Measurements from ENCODE around the gene NOL7. TPM values are rescaled to one million over a fixed set of nuclear protein-coding genes. Genes with fewer than 3 reads are reported as not detected.

NOL7 gene
- total and polyA plus RNA-seq, 2 of the 13 experiments (the other 11 are each of a cell fraction or from before 2014, with no cell fraction given) = 37.8 to 186 TPM

DNA sequence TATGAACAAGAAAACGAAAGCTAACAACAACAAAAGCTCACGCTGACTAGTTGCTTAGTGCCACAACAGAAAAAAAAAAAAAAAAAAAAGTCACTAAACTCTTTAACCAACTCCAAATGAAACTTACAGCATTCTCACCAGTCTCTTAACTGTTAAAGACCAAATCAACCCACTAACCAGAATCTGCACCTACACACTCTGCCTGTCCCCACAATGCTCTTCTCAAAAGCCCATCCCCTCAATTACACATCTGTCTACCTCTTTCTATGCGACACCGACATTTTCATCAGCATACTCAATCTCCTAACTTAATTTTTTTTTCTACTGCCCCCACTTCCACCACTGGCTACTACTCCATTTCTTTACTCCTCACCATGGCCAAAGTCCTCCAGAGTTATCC, 34.3 kb downstream of the NOL7 start:
- intact Hi-C loops (cut with micrococcal nuclease; ENCODE audit: unreplicated experiment) = no loop called here
- no peaks in the 10 kb centered on the region for H3K9me3 ChIP-seq (ENCODE audit: low read length)
- in situ Hi-C loops (cut with HindIII; ENCODE audit: extremely low pct_ligation_motif_present, low pct_unique_long_range_greater_than_20kb) = no loop called here
- H3K4me3 ChIP-seq (replicated peaks in 1 of 3; ENCODE audit: insufficient read depth in 1 of 3, low read depth in 2 of 3, low read length in 3 of 3) = no peak overlapping the region
- FAIRE-seq (no peak), DNase-seq (ENCODE audit: low spot score) (no peak), ATAC-seq (no peak)
- CTCF ChIA-PET (ENCODE audit: low intra/inter-chr PET ratio, low total read pairs) = no interaction called here
- TF ChIP-seq CREB1 (IDR thresholded peaks at IDR 0.05) = no peak
- TF ChIP-seq CREB1 (CRISPR knock-in tag; IDR thresholded peaks at IDR 0.05) = no peak
- TF ChIP-seq ZNF337 (CRISPR knock-in tag; IDR thresholded peaks at IDR 0.05; ENCODE audit: borderline replicate concordance, low read depth) = no peak
- TF ChIP-seq, protein P1, sequence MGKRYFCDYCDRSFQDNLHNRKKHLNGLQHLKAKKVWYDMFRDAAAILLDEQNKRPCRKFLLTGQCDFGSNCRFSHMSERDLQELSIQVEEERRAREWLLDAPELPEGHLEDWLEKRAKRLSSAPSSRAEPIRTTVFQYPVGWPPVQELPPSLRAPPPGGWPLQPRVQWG (CRISPR knock-in tag; IDR thresholded peaks at IDR 0.05; ENCODE audit: borderline replicate concordance, low read depth) = no peak
- H3K36me3 ChIP-seq (replicated peaks in 1 of 2; ENCODE audit: control insufficient read depth in 1 of 2, insufficient read depth in 2 of 2, low read length in 2 of 2) = peaks cover 0 to 30% of the 10 kb centered on the region in 2 experiments; a peak in 3 of 5 replicates
- H3K27ac ChIP-seq (ENCODE audit: extremely low read length, insufficient read depth, low read length) = no peak overlapping the region
- no peaks in the 10 kb centered on the region for H3K79me2 ChIP-seq (ENCODE audit: insufficient read depth, low read length)
- no peak overlapping the region for H2AFZ ChIP-seq (ENCODE audit: low read length)
- BruUV-seq (replicated peaks) = no TSS peak
- H3K4me1 ChIP-seq (ENCODE audit: insufficient read depth, low read length) = no peaks in the 10 kb centered on the region
- H4K20me1 ChIP-seq (ENCODE audit: insufficient read depth, low read length) = no peaks in the 10 kb centered on the region
- WGBS (ENCODE audit: low lambda C conversion rate) = 98% methylated on average over 4 of the region's 4 CpGs
- no peak overlapping the region for H3K9ac ChIP-seq (ENCODE audit: insufficient read depth, low read depth, low read length)
- no peak overlapping the region for H3K4me2 ChIP-seq (ENCODE audit: low read depth, low read length)
- no peaks in the 10 kb centered on the region for H3K27me3 ChIP-seq (ENCODE audit: control insufficient read depth in 1 of 2, insufficient read depth in 2 of 2, low read length in 2 of 2)
- POLR2A ChIA-PET = interaction anchor here (1.0 kb wide), 2 partner anchors 60 to 75 kb away, joined by 3 read pairs; partner anchors contain the start of gene SIRT5

DNA sequence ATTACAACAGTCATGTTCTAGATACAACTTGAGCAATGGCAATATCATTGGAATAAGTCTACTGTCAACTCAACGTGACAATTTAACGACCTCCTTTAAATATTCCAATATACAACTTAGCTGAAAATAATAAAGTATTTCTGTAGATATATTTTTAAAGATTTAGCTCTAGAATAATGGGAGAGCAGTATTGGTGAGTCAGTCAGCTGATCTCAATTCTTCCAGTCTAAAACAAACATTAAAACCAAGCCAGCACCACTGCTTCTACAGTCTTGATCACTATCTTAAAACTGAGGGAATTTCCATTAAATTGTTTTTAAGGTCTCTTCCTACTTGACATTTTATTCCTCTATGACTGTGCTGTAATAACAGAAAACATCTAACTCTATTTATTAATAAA, 38.2 kb downstream of the NOL7 start:
- CTCF ChIA-PET (ENCODE audit: low intra/inter-chr PET ratio, low total read pairs) = no interaction called here
- Histone ChIP-seq H4K20me1 (ENCODE audit: insufficient read depth, low read length) (no peaks in the 10 kb centered on the region), H3K36me3 (replicated peaks in 1 of 2; ENCODE audit: control insufficient read depth in 1 of 2, insufficient read depth in 2 of 2, low read length in 2 of 2) (peaks cover 2 to 24% of the 10 kb centered on the region in 2 experiments), H3K4me3 (replicated peaks in 1 of 3; ENCODE audit: insufficient read depth in 1 of 3, low read depth in 2 of 3, low read length in 3 of 3) (no peak overlapping the region), H3K9ac (ENCODE audit: insufficient read depth, low read depth, low read length) (no peak overlapping the region), H3K79me2 (ENCODE audit: insufficient read depth, low read length) (peaks cover 16% of the 10 kb centered on the region), H3K4me2 (ENCODE audit: low read depth, low read length) (no peak overlapping the region), H3K27ac (ENCODE audit: extremely low read length, insufficient read depth, low read length) (no peak overlapping the region), H3K4me1 (ENCODE audit: insufficient read depth, low read length) (no peaks in the 10 kb centered on the region), H3K9me3 (ENCODE audit: low read length) (no peaks in the 10 kb centered on the region), H3K27me3 (ENCODE audit: control insufficient read depth in 1 of 2, insufficient read depth in 2 of 2, low read length in 2 of 2) (no peaks in the 10 kb centered on the region), H2AFZ (ENCODE audit: low read length) (no peak overlapping the region)
- WGBS (ENCODE audit: low lambda C conversion rate) = 97% methylated on average over 2 of the region's 2 CpGs
- FAIRE-seq = no peak
- no peak for DNase-seq (ENCODE audit: low spot score)
- BruUV-seq (replicated peaks) = no TSS peak
- POLR2A ChIA-PET = no interaction called here
- ATAC-seq = no peak
- intact Hi-C loops (cut with micrococcal nuclease; ENCODE audit: unreplicated experiment) = no loop called here
- in situ Hi-C loops (cut with HindIII; ENCODE audit: extremely low pct_ligation_motif_present, low pct_unique_long_range_greater_than_20kb) = no loop called here
- TF ChIP-seq, protein P2, sequence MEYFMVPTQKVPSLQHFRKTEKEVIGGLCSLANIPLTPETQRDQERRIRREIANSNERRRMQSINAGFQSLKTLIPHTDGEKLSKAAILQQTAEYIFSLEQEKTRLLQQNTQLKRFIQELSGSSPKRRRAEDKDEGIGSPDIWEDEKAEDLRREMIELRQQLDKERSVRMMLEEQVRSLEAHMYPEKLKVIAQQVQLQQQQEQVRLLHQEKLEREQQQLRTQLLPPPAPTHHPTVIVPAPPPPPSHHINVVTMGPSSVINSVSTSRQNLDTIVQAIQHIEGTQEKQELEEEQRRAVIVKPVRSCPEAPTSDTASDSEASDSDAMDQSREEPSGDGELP (IDR thresholded peaks at IDR 0.05; ENCODE audit: borderline replicate concordance, low read depth) = 0 out of 2 replicates have a peak, but pooled peaks have one; percentile 15
- no peak for TF ChIP-seq GATA4 (IDR thresholded peaks at IDR 0.05; ENCODE audit: borderline replicate concordance, low read depth)
